ENCODE measurements around the gene GJC2.

DNA sequence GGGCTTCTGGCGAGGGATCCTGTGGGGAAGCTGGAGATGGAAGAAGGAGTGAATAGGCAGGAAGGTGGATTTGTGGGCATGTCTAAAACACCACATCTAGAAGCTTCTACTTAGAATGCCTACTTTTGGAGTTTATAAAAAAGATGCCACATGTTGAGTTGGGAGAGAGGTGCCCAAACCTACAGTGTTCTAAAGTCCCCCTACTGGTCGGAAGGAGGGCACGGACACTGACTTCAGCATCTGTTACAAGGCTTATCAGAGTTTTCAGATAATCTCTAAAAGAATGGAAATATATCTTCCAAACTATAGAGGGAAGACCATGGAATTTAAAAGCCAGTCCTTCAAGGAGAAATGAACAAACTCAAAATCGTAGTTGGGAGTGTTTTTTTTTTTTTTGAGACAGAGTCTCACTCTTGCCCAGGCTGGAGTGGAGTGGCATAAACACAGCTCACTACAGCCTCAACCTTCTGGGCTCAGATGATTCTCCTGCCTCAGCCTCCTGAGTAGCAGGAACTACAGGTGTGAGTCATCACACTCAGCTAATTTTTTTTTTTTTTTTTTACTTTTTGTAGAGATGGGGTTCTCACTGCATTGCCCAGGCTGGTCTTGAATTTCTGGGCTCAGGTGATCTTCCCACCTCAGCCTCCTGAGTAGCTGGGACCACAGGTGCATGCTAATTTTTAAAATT is 30.7 kb downstream of the GJC2 start:
- TF ChIP-seq, protein P1, sequence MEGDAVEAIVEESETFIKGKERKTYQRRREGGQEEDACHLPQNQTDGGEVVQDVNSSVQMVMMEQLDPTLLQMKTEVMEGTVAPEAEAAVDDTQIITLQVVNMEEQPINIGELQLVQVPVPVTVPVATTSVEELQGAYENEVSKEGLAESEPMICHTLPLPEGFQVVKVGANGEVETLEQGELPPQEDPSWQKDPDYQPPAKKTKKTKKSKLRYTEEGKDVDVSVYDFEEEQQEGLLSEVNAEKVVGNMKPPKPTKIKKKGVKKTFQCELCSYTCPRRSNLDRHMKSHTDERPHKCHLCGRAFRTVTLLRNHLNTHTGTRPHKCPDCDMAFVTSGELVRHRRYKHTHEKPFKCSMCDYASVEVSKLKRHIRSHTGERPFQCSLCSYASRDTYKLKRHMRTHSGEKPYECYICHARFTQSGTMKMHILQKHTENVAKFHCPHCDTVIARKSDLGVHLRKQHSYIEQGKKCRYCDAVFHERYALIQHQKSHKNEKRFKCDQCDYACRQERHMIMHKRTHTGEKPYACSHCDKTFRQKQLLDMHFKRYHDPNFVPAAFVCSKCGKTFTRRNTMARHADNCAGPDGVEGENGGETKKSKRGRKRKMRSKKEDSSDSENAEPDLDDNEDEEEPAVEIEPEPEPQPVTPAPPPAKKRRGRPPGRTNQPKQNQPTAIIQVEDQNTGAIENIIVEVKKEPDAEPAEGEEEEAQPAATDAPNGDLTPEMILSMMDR (IDR thresholded peaks at IDR 0.05 in 2 of 3, conservative IDR thresholded peaks at IDR 0.05 in 1 of 3; ENCODE audit: borderline replicate concordance in 1 of 3, insufficient read depth in 1 of 3, low read depth in 2 of 3, low read length in 2 of 3): peak in 2 of 3 experiments; percentile 55 to 58; a peak in 4 of 6 replicates
- TF ChIP-seq POLR2A (IDR thresholded peaks at IDR 0.05; ENCODE audit: borderline replicate concordance, extremely low read depth, insufficient read depth, insufficient read length) (no peak), POLR2AphosphoS5 (IDR thresholded peaks at IDR 0.05; ENCODE audit: low read depth, low read length) (no peak), FOSL1 (IDR thresholded peaks at IDR 0.05; ENCODE audit: low read depth) (no peak), MAX (IDR thresholded peaks at IDR 0.05) (no peak), CEBPB (IDR thresholded peaks at IDR 0.05; ENCODE audit: low read depth) (no peak), RAD21 (IDR thresholded peaks at IDR 0.05; ENCODE audit: low read depth) (no peak), ATF3 (IDR thresholded peaks at IDR 0.05) (no peak), SIN3A (IDR thresholded peaks at IDR 0.05; ENCODE audit: low read depth) (no peak)

Measured in HCT116 (cell line).